ENCODE measurements around the gene HERC6.

GRCh38 chr4:88429401-88429800 lies 50.7 kb downstream of the HERC6 start:
- TF ChIP-seq CTCF (conservative IDR thresholded peaks at IDR 0.05; ENCODE audit: low read length) (no peak), EZH2phosphoT487 (IDR thresholded peaks at IDR 0.05; ENCODE audit: borderline replicate concordance) (no peak)
